Activated T-helper 17 cell treated with anti-CD3 and anti-CD28 coated beads, Interleukin-2, amount 50 U/mL, for 72 hours (primary cell): ENCODE results near the gene ELOVL5. TPM values are rescaled to one million over a fixed set of nuclear protein-coding genes. Genes with fewer than 3 reads are reported as not detected.

Source experiments
- total RNA-seq, 2 donors: library from RNA; stranded (reverse); gene quantifications; one replicate each; pipeline ENCODE4 v1.2.3, GENCODE V29; 2022

Gene ELOVL5
- total RNA-seq, 2 donors from 2014 or later, result 91.9 to 127 TPM

Other genes starting within 250 kb of the ELOVL5 start
- gene GCM1, start 200.1 kb downstream of the ELOVL5 start, total RNA-seq, result under 1 TPM; 0.11 to 0.13 TPM
- gene GCLC, start 196.2 kb upstream of the ELOVL5 start, total RNA-seq, result 10 to 100 TPM; 36.1 to 48.2 TPM